HFF-Myc (cell line): Measurements from ENCODE around the gene TBC1D30.

Experiments used
- DNase-seq: peaks from one replicate; pipeline ENCODE4 v3.0.0-alpha.2; 2011; ENCODE audit warnings: low read depth; ENCODE audit errors: extremely low read depth
- H3K4me3 ChIP-seq: replicated peaks from 2 replicates; pipeline ENCODE4 v1.5.1; 2011; ENCODE audit warnings: low read depth, mild to moderate bottlenecking, control low read depth, low read length
- TF ChIP-seq, protein P1 (sequence below): IDR thresholded peaks from 2 replicates; pipeline ENCODE4 v1.5.1; 2012; ENCODE audit warnings: mild to moderate bottlenecking, low read depth, low read length, control low read depth; ENCODE audit errors: missing control alignments

TBC1D30 gene

DNA sequence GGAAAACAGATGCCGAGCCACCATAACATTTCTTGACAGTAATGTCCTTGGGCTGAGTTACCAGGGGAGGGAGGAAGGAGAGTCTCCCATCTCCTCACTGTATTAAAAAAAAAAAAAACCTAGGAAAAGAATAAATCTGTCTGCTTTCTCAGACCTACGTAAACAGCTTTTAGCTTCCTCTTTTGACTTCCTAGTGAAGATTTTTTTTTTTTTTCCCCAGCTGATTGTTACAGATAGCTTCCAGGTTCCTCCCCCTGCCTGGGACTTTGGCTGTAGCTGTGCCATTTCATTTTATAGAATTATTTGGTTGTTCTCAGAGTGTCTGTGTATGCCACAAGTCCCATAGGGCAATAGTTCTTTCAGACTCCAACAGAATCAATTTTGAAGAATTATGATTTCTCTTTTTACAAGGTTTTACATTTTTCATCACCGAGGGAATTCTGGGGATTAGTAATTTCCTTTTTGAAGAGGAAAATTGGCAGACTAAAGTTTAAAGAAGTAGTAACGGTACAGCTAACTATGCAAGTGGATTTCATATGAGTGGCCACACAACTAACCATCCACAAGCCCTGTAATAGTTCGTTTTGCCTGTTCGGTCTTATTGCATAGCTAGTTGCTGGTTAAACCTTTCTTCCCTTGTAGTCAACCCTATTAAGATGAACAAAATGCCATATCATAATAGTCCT, 42.1 kb upstream of the TBC1D30 start:
- no peak overlapping the region for H3K4me3 ChIP-seq
- no peak for DNase-seq
- TF ChIP-seq, protein P1, sequence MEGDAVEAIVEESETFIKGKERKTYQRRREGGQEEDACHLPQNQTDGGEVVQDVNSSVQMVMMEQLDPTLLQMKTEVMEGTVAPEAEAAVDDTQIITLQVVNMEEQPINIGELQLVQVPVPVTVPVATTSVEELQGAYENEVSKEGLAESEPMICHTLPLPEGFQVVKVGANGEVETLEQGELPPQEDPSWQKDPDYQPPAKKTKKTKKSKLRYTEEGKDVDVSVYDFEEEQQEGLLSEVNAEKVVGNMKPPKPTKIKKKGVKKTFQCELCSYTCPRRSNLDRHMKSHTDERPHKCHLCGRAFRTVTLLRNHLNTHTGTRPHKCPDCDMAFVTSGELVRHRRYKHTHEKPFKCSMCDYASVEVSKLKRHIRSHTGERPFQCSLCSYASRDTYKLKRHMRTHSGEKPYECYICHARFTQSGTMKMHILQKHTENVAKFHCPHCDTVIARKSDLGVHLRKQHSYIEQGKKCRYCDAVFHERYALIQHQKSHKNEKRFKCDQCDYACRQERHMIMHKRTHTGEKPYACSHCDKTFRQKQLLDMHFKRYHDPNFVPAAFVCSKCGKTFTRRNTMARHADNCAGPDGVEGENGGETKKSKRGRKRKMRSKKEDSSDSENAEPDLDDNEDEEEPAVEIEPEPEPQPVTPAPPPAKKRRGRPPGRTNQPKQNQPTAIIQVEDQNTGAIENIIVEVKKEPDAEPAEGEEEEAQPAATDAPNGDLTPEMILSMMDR, result no peak

DNA sequence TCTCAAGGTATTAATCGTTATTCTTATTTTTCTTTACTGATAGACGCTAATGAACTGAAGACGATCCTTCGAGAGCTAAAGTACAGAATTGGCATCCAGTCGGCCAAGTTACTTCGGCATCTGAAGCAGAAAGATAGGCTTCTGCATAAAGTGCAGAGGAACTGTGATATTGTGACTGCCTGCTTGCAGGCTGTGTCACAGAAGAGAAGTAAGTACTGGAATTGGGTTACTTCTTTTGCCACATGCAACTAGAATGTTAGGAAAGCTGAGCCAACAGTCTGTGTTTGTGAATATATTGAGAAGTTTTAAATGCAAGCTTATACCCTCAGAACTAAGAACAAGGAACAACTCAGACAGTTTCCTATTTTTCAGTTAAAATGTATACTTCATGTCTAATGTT, 38.6 kb upstream of the TBC1D30 start:
- TF ChIP-seq, protein P1, result no peak
- no peak overlapping the region for H3K4me3 ChIP-seq

DNA sequence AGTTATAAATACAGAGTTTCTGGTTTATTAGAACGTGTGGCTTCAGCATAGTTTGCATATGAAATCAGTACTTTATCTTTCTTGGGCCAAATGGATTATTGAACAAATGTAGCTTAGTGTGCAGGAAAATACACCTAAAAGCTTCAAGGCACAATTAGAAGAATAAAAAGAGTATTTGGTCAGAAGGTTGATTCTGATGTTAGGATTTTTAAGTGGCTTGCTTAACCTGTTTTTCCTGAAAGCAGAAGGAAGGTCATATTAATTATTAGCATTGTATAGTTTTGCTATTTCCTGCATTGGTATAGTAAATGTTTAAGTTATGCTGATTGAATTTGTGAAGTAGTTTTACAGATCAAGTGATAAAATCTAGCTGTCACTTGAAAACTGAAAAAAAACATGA, 34.3 kb upstream of the TBC1D30 start:
- TF ChIP-seq, protein P1, result no peak
- H3K4me3 ChIP-seq, result no peak overlapping the region
- DNase-seq, result no peak

More for the DNA sequence above, 38.6 kb upstream of the TBC1D30 start:
- DNase-seq, result no peak

DNA sequence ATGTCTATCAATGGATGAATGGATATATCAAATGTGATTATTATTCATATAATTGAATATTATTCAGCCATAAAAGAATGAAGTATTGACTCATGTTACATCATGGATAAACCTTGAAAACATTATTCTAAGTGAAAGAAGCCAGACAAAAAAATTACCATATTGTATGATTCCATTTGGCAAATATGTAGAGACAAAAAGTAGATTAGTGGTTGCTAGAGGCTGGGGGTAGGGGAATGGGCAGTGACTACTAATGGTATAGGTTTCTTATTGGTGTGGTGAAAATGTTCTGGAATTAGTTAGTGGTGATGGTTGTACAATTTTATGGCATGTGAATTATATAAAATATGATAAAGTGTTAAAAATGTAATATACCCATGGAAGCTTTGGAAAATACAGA, 33.4 kb upstream of the TBC1D30 start:
- DNase-seq, result no peak
- no peak overlapping the region for H3K4me3 ChIP-seq
- TF ChIP-seq, protein P1, result no peak

DNA sequence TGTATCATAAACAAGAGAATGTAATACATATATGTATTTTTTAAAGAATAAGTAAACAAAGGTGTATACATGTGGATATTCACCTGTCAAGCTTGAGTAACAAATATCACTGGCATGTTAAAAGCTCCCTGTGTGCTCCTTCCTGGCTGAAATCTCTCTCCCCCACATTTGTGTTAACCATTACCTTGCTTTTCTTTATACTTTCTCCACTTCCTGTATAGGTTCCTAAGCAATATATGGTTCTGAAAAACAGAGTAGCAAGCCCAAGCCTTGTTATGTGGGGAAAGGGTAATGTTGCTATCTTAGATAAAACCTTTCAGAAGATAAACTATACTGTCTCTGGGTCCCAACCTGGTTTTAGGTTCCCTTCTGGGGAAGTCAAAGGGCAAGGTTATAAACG, 32.3 kb upstream of the TBC1D30 start:
- TF ChIP-seq, protein P1, result no peak
- no peak for DNase-seq
- no peak overlapping the region for H3K4me3 ChIP-seq

DNA sequence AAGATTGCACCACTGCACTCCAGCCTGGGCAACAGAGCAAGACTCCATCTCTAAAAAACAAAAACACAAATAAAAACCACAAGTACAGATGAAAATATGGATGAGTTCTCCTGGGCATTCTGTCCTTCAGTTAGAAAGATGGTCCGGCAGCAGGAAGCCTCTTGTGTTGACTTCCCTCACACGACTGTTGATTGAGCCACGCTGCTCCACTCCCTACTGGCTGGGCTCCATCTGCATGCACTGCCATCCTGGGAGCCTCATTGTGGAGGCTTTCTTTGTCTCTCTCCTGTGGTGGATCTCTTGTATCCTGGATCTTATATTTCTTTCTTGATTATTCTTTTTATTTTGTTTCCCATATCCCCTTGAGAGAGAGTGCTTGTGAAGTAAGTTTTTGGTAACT, 30.8 kb upstream of the TBC1D30 start:
- TF ChIP-seq, protein P1, result no peak
- DNase-seq, result no peak
- no peak overlapping the region for H3K4me3 ChIP-seq

DNA sequence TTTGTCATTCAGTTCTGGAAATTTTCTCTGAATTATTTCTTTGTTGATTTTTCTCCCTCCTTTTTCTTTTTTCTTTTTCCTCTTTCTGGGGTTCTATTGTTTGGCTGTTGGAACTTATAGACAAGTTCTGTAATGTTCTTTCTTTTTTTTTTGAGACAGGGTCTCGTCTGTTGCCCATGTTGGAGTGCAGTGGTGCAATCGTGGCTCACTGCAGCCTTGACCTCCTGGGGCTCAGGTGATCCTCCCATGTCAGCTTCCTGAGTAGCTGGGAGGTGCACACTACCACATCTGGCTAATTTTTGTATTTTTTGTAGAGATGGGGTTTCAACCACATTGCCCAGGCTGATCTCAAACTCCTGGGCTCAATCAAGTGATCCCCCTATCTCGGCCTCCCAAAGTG, 30.1 kb upstream of the TBC1D30 start:
- TF ChIP-seq, protein P1, result no peak
- no peak overlapping the region for H3K4me3 ChIP-seq
- DNase-seq, result no peak
